ENCODE data around the gene SRSF3. TPM values are rescaled to one million over a fixed set of nuclear protein-coding genes. Genes with fewer than 3 reads are reported as not detected.

The SRSF3 gene
- total and polyA plus RNA-seq, 2 donors (not counting 1 experiment from before 2014, with no cell fraction given) = 316 to 642 TPM

DNA sequence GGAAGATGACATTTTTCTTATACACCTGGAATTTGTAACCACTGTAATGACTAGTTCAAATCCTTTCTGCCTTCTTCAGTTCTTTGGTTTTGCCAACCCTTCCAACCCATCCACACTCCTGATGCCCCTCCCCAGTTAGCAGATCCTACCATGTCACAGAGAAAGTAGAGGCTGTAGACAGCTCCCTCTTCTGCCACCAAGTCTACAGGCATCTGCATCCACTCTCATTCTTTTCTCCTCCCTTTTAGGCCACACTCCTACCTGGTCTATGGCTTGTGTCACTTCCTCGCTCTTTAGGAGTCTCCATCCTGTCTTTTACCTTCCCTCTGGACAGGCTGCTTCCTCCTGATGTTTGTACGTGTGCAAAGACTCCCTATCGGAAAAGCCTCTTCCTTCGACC lies 33.3 kb upstream of the SRSF3 start:
- ATAC-seq (ENCODE audit: low read depth) (no peak), DNase-seq (no peak)
- ChIA-PET POLR2A (no interaction called here), CTCF (no interaction called here)
- H3K27ac ChIP-seq (ENCODE audit: low read length in 2 of 2) = no peak overlapping the region
- Mint-ChIP-seq H3K27ac (no peak overlapping the region), H3K4me1 (peaks cover 11% of the 10 kb centered on the region), H3K27me3 (peaks cover 4% of the 10 kb centered on the region), H3K4me3 (no peak overlapping the region), H3K9me3 (ENCODE audit: insufficient read depth) (no peaks in the 10 kb centered on the region)
- no peak overlapping the region for H3K4me3 ChIP-seq (ENCODE audit: control extremely low read depth in 1 of 5, extremely low read depth in 1 of 5, insufficient read depth in 1 of 5, low read depth in 2 of 5, low read length in 4 of 5)
- H2AFZ ChIP-seq (ENCODE audit: insufficient read depth, low read depth, low read length, poor library complexity, severe bottlenecking) = no peak overlapping the region
- H3K9me3 ChIP-seq (ENCODE audit: control extremely low read depth in 1 of 3, control insufficient read depth in 2 of 3, insufficient read depth in 1 of 3, low read length in 2 of 3) = no peaks in the 10 kb centered on the region
- peaks cover 5 to 6% of the 10 kb centered on the region in 2 donors for H3K4me1 ChIP-seq (ENCODE audit: control insufficient read depth in 2 of 2, insufficient read depth in 2 of 2, low read length in 2 of 2)
- 98% methylated on average over 4 of the region's 4 CpGs for WGBS (ENCODE audit: insufficient coverage)
- H3K79me2 ChIP-seq (ENCODE audit: control insufficient read depth, insufficient read depth, low read length) = no peaks in the 10 kb centered on the region
- H3K9ac ChIP-seq (ENCODE audit: low read length) = no peak overlapping the region
- intact Hi-C loops (cut with micrococcal nuclease) = no loop called here
- no peak overlapping the region for H3K4me2 ChIP-seq (replicated peaks; ENCODE audit: low read depth, low read length, poor library complexity, severe bottlenecking)
- H4K20me1 ChIP-seq (ENCODE audit: control insufficient read depth, insufficient read depth, low read length, poor library complexity, severe bottlenecking) = no peaks in the 10 kb centered on the region
- TF ChIP-seq CTCF (IDR thresholded peaks at IDR 0.05) (no peak), EZH2 (IDR thresholded peaks at IDR 0.05; ENCODE audit: borderline replicate concordance, insufficient read depth, low read depth, low read length, poor library complexity, severe bottlenecking) (no peak)
- no peaks in the 10 kb centered on the region for H3K27me3 ChIP-seq (replicated peaks in 1 of 4; ENCODE audit: control extremely low read depth in 1 of 4, control insufficient read depth in 3 of 4, insufficient read depth in 4 of 4, low read length in 3 of 4)
- H3K36me3 ChIP-seq (replicated peaks in 1 of 2; ENCODE audit: control extremely low read depth in 1 of 2, control insufficient read depth in 1 of 2, extremely low read depth in 1 of 2, insufficient read depth in 2 of 2, low read length in 1 of 2) = no peaks in the 10 kb centered on the region

DNA sequence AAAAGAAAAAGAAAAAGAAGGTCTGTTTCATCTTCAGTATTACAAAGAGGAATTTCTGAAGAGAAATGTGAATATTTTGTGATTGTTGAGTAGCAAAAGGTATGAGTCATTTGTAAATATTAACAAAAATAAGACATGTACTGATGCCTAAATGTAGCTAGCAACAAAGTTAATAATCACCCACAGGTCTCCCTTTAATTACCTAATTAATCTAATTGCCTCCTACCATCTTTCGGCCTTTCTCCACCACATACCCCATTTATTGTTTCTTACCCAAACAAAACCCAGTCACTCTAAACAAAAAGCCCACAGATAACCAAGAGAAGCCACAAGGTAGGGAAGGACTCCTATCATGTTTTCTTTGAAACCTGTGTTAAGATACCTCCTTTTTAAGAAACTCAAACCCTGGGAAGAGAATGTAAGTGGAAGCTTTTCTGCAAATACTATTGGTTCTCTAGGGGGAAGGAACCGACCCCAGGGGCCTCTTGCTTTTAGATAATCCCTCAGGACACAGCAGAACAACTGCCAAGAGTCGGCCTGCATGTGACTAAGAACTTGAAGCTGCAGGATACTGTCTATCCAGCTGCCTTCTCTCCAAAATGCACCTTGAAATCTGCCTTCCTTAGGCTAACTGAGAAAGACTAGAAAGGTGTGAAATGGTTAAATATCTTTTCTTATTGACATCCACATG lies 30.8 kb upstream of the SRSF3 start:
- no peaks in the 10 kb centered on the region for H3K79me2 ChIP-seq (ENCODE audit: control insufficient read depth, insufficient read depth, low read length)
- CTCF ChIA-PET = no interaction called here
- no peaks in the 10 kb centered on the region for H3K9me3 ChIP-seq (ENCODE audit: control extremely low read depth in 1 of 3, control insufficient read depth in 2 of 3, insufficient read depth in 1 of 3, low read length in 2 of 3)
- WGBS (ENCODE audit: insufficient coverage) = 50% methylated on average over 2 of the region's 3 CpGs
- H3K4me3 ChIP-seq (ENCODE audit: control extremely low read depth in 1 of 5, extremely low read depth in 1 of 5, insufficient read depth in 1 of 5, low read depth in 2 of 5, low read length in 4 of 5) = no peak overlapping the region
- H3K27me3 ChIP-seq (replicated peaks in 1 of 4; ENCODE audit: control extremely low read depth in 1 of 4, control insufficient read depth in 3 of 4, insufficient read depth in 4 of 4, low read length in 3 of 4) = no peaks in the 10 kb centered on the region
- TF ChIP-seq EZH2 (IDR thresholded peaks at IDR 0.05; ENCODE audit: borderline replicate concordance, insufficient read depth, low read depth, low read length, poor library complexity, severe bottlenecking) = no peak
- no peak for TF ChIP-seq CTCF (IDR thresholded peaks at IDR 0.05)
- no peak overlapping the region for H2AFZ ChIP-seq (ENCODE audit: insufficient read depth, low read depth, low read length, poor library complexity, severe bottlenecking)
- H3K36me3 ChIP-seq (replicated peaks in 1 of 2; ENCODE audit: control extremely low read depth in 1 of 2, control insufficient read depth in 1 of 2, extremely low read depth in 1 of 2, insufficient read depth in 2 of 2, low read length in 1 of 2) = no peaks in the 10 kb centered on the region
- H3K4me2 ChIP-seq (replicated peaks; ENCODE audit: low read depth, low read length, poor library complexity, severe bottlenecking) = no peak overlapping the region
- no peak for DNase-seq
- peaks cover 5 to 6% of the 10 kb centered on the region in 2 donors for H3K4me1 ChIP-seq (ENCODE audit: control insufficient read depth in 2 of 2, insufficient read depth in 2 of 2, low read length in 2 of 2)
- intact Hi-C loops (cut with micrococcal nuclease) = no loop called here
- peaks cover 11% of the 10 kb centered on the region for H3K4me1 Mint-ChIP-seq
- H3K9me3 Mint-ChIP-seq (ENCODE audit: insufficient read depth) = no peaks in the 10 kb centered on the region
- H3K27me3 Mint-ChIP-seq = peaks cover 4% of the 10 kb centered on the region
- H3K27ac ChIP-seq (ENCODE audit: low read length in 2 of 2) = no peak overlapping the region
- no peaks in the 10 kb centered on the region for H4K20me1 ChIP-seq (ENCODE audit: control insufficient read depth, insufficient read depth, low read length, poor library complexity, severe bottlenecking)
- H3K9ac ChIP-seq (ENCODE audit: low read length) = no peak overlapping the region
- H3K27ac Mint-ChIP-seq = no peak overlapping the region
- ATAC-seq (ENCODE audit: low read depth) = no peak
- H3K4me3 Mint-ChIP-seq = no peak overlapping the region
- POLR2A ChIA-PET = no interaction called here

All from B cell (primary cell).